ENCODE data around the gene TRIP10.

GRCh38 chr19:6718111-6718740 lies 21.3 kb upstream of the TRIP10 start:
- TF ChIP-seq CTCF (IDR thresholded peaks at IDR 0.05) = no peak
- TF ChIP-seq POLR2A (IDR thresholded peaks at IDR 0.05) = no peak
